HG03378 (cell line): ENCODE data around the gene DRC3.

Experiments used
- ATAC-seq: cut with Tn5 transposase; IDR thresholded peaks from one replicate; pipeline ENCODE4 v1.9.1; 2021; ENCODE audit warnings: mild to moderate bottlenecking, moderate library complexity; ENCODE audit not compliant: unreplicated experiment

Gene DRC3

DNA sequence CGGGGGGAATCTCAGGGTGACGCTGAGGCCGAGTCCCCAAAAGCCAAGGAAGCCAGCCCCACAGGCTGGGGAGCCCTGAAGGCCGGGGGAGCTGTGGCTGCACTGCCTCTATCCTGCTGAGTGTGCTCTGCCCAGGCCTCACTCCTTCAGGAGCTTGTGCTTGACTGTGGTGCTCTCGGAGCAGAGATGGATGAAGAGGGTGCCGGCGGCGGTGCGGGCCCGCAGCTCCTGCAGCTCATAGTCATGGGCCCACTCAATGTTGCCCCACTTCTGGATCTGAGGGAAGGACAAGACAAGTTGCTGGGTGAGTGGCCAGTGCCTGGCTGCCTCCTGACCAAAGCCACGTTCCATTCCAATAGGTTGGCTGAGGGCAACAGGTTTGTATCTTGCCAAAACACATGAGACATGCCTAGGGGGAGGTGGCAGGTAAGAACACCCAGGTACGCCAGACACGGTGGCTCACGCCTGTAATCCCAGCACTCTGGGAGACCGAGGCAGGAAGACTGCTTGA lies 45.8 kb downstream of the DRC3 start:
- no peak for ATAC-seq

DNA sequence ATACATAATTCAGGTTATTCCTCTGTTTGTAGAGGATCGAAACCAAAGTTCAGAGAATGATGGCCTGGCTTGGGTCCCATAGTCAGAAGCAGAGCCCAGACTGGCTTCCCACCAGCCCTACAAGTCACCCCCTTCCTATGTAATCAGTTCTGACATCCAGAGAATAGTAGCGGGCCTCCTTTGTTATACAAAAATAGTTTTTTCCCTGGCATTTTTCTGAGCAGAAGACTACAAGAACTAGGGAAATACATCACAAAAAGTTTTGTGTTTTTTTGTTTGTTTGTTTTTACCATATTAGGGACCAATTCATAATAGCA lies 47.1 kb downstream of the DRC3 start:
- no peak for ATAC-seq

DNA sequence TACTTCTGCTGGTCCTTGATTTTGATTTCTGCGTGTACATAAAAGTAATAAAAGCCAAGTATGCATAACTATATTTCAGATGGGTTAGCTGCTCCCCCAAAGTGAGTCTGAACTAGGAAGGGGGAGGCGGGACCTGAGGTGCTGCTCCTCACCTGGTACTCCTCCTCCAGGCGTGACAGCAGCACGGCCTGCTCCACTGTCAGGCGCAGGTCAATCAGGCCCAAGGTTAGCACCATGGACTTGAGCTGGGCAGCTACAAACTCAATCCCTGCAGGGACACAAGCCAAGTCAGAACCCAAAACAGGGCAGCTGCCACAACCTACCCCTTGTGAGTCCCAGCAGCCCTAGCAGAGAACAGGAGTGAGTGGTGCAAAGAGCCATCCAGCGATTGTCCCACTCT lies 48.3 kb downstream of the DRC3 start:
- ATAC-seq = no peak

DNA sequence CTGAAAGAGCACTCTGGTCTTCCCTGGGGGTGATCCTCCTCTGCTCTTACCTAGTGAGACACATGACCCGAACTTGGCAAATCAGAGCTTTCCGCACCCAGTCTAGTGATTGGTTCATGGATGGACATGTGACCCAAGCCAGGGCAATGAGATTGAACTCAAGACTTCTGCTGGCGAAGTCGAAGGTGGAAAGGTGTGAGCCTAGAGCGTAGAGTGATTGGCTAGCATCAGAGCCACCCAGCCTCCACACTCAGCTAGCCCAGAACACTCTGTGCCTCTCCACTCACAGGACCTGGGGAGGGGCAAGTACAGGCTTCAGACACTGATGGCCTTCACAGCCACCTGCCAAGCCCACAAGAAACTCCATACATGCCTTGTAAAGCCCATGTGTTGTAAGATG lies 48.7 kb downstream of the DRC3 start:
- no peak for ATAC-seq

DNA sequence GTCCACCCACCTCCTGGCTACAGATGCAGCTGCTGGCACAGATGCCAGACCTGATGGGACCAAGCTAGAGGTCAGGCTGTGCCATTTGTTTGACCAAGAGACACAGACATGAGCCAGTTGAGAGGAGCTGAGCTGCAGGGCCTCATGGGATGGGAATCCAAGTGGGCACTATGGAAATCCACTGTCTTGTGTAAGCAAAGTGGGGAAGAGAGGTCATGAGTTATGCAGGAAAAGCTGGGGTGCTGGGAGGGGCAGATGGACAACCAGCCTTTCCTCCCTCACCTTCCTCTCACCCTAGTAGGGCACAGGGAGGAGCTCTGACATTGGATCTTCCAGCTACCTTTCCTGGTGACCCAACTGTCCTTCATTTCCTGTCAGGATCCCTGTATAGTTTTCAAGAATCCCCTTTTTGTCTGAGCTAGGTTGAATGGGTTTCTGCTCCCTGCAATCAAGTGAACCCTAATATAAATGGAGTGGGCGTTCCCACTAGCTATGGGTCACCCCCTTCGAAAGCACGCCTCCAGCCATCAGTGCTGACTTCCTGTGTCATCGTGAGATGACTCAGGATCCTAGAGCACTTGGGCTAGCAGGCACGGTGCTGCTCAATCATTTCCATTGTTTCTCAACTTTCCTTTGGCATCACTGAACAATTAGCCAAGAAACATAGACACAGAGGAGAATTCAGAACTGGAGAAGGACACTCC lies 52.7 kb downstream of the DRC3 start:
- no peak for ATAC-seq

DNA sequence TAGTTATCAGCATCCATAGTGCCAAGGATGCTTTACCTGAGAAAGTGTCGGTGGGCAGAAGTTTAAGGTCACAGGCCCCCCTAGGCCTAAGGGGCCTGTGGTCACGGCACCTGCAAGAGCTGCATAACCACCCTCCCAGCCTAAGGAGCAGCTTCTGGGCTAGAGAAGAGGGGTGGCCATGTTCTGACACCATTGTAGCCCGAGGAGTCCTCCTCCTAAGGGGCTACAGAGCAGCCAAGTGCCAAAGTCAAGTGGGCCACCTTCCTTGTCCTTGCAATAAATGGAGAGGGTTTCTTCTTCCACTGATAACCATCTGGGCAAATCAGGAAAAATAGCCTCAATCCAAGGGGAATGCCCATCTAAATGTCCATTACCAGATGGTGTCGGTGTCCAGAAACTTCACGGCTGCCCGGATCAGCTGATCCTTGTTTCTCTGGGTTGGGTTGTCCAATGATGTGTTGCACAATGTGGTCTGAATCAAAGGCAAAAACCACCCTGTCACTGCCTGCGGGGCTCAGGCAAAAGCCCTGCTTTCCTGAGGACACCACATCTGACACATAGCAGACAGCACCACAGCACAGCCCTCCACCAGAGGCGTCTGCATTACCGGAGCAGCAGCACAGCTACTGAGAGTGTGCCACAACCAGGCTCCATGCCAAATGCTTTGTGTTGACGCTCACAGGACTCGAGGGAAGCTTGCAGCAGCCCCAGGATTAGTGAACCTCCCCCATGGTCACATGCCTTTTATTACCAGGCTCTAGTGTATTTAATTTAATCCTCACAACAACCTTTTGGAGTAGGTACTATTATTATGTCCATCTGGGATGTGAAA lies 53.5 kb downstream of the DRC3 start:
- ATAC-seq = no peak

DNA sequence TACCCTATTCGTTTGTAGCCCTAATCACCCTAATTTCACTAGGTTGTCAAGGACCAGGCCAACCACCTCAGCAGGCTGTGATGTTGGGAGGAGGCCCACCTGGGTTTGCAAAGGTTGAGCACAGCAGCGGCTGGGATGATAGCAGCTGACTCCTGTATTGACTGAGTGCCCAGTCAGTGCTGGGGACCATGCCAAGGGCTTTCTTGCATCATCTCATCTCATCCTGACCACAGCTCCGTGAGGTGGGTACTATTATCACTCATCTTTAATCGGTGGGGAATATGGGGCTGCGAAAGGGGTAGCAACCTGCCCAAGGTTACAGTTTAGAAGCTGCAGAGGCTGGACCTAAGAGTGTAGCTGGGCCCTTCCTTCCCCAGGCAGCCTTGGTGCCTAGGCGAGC lies 54.6 kb downstream of the DRC3 start:
- no peak for ATAC-seq

DNA sequence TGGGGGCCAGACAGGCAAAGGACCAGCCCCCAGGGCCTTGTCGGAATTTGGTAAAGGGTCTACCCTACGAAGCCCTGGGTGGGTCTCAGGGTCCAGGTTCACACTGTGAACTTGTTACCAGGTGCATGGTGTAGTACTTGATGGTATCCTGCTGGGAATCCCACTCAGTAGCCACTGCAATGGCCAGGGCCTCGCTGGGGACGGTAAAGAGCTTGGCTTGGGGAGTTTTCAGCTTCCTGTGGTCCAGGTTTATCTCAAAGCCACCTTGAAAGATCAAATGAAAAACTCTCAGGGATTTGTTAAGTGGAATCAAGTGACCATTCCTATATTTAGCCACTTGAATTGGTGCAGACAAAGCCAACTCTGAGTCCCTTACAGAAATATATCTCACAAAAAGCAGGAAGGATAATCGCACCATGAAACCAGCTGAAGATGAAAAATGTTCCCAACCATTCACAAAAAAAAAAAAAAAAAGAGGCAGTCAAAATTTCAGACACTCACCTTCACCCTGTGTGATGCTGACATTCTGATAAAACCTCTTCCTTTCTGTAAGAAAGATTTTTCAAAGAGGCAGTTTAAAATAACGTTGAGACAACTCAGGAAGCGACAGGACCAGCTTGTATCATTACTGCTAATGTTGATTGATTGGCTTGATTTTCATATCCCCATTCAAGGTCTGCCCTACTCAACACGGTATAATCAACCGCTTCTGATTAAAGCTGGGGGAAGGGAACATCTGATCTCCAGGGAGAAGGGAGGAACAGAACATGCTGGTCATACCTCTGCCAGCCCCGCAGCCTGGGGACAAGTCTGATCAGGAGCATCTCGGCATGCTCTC lies 55.7 kb downstream of the DRC3 start:
- no peak for ATAC-seq

DNA sequence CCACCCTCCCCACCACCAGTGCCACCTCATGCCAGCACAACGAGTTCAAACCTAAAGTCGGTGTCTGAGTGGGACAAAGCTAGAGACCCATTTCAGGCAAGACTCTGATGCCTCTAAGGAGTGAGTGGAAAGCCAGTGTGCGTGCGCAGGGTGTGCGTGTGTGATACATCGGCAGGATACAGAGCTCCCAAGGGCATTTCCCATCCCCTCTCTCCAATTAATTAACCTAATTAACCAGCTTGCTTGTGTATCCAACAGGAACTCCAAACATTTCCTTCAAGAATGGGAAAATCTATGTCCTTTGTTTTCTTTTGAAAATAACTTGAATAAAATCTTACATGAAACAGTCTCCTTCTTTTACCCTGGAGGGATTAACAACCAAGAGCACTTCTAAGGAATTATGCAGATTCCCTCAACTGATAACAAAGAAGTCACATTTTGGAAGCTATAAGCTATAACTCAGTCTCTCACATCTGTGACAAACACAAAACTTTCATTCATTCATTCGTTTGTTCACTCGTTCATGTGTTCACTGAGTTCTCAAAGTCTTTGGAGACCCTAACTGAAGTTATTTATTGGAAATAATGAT lies 56.4 kb downstream of the DRC3 start:
- ATAC-seq = no peak

DNA sequence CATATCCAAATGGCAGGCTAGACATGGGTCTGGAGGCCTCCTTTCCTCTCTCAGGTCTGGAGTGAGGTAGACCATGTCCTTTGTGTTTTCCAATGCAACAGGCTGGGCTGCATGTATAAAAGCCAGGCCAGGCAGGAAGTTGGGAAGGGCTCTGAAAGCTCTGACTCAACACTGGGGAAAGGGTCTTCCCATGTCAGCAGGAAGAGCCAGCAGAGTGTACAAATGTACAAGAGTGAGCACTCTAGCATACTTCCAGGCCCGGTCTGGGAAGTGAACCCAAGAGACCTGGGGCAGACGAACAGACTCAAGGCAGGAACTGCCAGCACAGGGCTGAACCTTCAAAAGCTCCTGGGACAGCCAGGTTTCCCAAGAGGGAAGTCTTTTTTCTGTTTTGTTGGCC lies 59.3 kb downstream of the DRC3 start:
- no peak for ATAC-seq

DNA sequence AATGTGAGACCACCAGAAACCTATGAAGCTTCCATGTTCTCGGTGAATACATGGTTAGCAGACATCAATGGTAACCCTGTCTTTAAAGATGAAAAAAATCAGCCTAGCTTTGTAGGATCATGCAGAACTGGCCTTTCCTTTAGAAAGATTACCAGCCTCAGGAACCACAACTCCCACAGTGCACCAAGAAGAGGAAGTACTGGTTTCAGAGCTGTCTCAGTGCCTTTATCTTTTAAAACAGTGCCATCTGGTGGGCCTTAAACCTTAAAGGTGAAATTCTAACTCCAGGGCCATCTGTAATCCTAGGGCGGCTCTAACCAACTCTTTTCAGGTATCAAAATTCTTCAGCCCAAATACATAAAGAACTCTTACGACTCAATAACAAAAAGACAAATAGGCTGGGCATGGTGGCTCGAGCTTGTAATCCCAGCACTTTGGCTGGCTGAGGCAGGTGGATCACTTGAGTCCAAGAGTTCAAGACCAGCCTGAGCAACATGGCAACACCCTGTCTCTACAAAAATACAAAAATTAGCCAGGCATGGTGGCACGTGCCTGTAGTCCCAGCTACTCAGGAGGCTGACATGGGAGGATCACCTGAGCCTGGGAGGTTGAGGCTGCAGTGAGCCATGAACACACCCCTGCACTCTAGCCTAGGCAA lies 60.9 kb downstream of the DRC3 start:
- peak; percentile 64 for ATAC-seq

DNA sequence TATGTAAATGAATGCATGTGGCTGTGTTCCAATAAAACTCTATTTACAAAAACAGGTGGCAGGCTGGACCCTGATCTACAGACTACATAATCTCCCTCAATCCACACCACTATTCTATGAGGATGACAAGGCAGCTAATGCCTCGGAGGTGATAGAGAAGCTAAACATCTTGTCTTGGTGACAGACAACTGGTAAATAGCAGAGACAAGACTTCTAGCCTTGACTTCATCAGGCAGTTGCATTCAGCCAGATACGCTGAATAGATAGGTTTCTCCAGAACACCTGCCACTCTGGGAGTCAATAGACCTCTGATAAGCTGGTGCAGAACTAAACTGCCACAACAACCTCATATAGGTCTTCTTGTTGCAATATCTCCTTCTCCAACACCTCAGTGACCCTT lies 63.0 kb downstream of the DRC3 start:
- ATAC-seq = no peak

DNA sequence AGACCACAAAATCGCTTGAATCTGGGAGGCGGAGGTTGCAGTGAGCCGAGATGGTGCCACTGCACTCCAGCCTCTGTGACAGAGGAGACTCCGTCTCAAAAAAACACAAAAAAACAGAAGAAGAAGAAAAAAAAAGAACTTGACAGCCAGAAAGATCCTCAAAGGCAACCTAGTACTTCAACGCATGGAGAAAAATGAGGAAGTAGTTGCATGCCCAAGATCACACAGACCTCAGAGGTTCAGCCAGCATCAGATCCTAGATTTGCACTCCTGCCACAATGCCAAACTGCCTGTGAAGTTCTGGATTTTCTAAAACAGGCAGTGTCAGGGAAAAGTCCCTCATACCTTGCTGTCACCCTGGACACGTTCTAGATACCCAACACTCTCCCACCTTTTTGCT lies 64.8 kb downstream of the DRC3 start:
- ATAC-seq = no peak

DNA sequence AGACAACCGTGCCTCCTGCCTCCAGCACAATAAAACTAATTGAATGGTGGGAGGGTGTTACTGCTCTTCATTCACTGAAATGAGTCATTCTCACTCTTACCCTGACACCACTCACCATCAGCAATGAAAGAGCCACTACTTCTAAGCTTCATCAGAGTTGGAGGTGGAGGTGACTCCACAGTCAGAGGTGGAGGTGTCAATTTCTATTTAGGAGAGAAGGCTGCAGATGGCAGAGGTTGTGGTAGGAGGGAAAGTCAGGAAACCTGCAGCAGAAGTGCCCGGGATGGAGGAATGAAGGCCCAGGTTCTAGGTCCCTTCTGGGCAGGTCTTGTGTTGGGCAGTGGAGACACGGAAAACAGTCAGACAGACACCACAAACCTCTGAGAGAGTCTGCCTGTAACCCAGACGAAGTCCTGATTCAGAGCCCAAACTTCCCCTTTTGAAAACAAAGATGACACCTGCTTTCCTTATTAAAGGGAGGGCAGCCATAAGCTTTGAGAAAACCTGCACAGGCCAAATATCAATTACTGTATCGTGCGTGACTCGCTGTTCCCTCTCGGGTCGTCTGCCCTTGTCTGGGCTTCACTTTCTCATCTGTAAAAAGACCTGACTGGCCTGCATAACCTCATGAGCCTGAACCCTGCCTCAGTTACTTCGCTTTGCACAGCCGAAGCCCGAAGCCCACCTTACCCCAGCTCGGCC lies 65.6 kb downstream of the DRC3 start:
- no peak for ATAC-seq

DNA sequence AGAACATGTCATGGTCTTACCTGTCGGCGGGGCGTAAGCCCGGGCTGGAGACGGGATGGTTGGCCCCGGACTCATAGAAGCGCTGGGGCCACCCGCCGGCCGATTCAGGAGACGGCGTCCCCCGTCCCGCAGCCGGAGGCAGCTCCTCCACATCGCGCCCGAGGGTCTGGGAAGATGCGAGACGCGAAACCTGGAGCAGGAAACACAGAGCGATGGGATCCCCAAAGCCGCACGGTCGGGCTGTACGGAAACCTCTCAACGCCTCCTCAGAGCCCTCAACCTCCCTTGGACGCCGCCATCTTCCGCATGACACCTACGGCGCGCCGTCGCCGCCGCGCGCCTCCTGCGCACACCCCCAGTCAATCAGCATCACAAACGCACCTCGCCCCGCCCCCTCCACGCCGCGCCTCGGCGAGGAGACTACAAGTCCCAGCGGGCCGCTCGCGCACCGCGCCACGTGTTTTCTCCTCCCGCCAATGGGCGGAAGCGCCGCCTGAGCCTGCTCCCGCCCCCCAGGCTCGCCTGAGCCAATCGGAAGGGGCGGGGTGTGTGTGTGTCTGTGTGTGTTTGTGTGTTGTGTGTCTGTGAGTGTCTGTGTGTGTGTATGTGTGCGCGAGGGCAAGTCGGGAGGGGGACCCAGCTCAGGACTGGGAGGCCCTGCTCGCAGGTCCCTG lies 66.3 kb downstream of the DRC3 start, which contains the start of the genes ATPAF2 and GID4:
ATPAF2 (minus strand) TSS at position 308 of the 674 bp plus-strand sequence; CDS start at position 153, 155 bp downstream.
GID4 (plus strand) TSS at position 548 of the 674 bp plus-strand sequence; CDS start at position 605, 57 bp downstream.
- peak; percentile 79 for ATAC-seq

DNA sequence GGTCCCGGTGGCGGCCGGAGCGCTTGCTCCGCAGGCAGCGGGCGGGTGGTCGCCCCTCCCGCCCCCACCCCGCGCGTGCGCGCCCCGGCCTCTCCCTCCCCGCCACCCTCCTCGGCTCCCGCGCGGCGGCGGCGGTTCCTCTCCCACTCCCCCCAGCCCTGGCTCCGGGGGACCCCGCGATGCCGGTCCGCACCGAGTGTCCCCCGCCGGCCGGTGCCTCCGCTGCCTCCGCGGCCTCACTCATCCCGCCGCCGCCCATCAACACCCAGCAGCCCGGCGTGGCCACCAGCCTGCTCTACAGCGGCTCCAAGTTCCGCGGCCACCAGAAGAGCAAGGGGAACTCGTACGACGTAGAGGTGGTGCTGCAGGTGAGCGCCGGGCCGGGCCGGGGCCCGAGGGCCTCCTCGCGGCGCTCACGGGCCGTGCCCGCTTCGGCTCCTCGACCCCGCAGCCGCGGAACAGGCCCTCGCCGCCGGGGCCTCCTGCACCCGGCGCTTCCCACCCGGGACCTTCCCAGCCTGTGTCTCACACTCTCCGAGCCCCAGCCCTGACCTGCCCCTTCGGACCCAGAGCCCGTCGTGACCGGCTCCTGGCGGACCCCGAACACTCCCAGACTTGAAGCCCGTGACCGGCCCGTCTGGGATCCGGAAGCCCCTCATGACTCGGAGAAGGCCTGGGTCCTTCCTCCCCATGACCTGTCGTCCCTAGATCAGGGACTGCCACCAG lies 67.0 kb downstream of the DRC3 start:
- peak; percentile 7 for ATAC-seq

DNA sequence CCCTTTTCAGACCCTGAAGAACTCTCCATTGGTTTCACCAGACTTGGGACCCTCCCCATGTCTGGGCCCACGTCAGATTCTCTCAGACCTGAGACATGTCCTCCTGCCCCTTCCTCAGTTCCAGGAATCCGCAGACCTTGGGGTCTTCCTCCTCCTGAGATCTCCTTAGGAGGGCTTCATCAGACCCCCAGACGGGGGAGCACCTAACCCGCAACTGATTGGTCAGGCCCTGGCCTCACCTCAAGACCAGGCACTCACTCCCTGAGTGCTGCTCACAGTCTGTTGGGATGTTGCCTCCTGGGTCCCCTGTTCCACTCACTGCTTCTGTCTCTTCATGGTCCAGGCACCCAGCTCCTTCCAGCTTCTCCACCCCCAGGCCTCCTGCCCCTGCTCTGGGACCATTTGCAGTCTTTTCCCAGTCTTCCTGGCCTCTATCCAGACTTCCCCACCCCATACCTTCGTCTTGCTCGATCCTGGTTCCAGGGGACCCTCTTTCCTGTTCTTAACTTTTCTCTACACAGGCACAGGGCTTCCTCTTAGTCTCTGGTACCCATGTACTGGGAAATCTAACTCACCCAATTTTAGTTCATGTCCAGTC lies 67.7 kb downstream of the DRC3 start:
- ATAC-seq = no peak

DNA sequence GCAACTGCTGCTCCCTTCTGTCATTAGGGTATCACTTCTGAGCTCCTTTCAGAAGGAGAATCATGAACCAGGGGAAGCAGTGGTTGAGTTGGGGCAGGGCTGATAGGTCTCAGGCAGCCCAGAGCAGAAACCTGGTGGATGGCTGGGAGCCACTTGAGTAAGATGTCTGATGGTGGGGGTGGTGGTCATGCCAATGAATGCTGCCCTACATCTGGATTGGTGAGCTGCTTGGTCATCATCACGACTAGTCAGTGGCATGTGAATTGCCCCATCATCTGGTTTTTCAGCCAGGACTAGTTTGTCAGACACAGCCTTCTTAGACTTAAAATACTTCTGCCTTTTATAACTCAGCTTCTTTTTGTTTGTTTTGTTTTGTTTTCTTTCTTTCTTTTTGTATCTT lies 69.1 kb downstream of the DRC3 start:
- ATAC-seq = no peak
